GM12891 (cell line): Measurements from ENCODE around the gene MOB3B.

Experiments
- POLR2A ChIP-seq: IDR thresholded peaks from 2 replicates; pipeline ENCODE4 v1.6.1; 2011; ENCODE audit warnings: low read depth, low read length, control low read depth
- POLR2AphosphoS5 ChIP-seq: IDR thresholded peaks from 2 replicates; pipeline ENCODE4 v1.6.1; 2011; ENCODE audit warnings: low read depth, low read length, control low read depth

- TF ChIP-seq POLR2A (no peak), POLR2AphosphoS5 (no peak)
Observed at GRCh38 chr9:27476870-27477515, 52.6 kb downstream of the MOB3B start.
